Smooth muscle cell (in vitro differentiated cells): Measurements from ENCODE around the gene SYTL2. TPM values are rescaled to one million over a fixed set of nuclear protein-coding genes. Genes with fewer than 3 reads are reported as not detected.

Source experiments
- DNase-seq: peaks from one replicate; lab custom pipeline; 2025; ENCODE audit not compliant: unreplicated experiment; lab: John Stamatoyannopoulos, UW
- H2AFZ ChIP-seq: fragments of 200-600 bp; sonication (generic); 2 replicates; pipeline ENCODE4 v1.6.0; 2016; ENCODE audit warnings: antibody characterized with exemption, low read depth, mild to moderate bottlenecking
- H3F3A ChIP-seq: fragments of 200-600 bp; sonication (generic); 2 replicates; pipeline ENCODE4 v1.6.0; 2017; ENCODE audit warnings: antibody characterized with exemption, low read depth
- H3K27ac ChIP-seq: fragments of 200-600 bp; sonication (generic); 2 replicates; pipeline ENCODE4 v1.5.1; 2016; ENCODE audit warnings: low read depth, mild to moderate bottlenecking
- H3K27me3 ChIP-seq: fragments of 200-600 bp; sonication (generic); 2 replicates; pipeline ENCODE4 v1.6.1; 2016; ENCODE audit warnings: low read depth, mild to moderate bottlenecking
- H3K36me3 ChIP-seq: fragments of 200-600 bp; sonication (generic); 2 replicates; pipeline ENCODE4 v1.5.1; 2016; ENCODE audit warnings: low read depth
- H3K4me1 ChIP-seq: fragments of 200-600 bp; sonication (generic); 2 replicates; pipeline ENCODE4 v1.5.1; 2016; ENCODE audit warnings: low read depth
- H3K4me2 ChIP-seq: fragments of 200-600 bp; sonication (generic); 2 replicates; pipeline ENCODE4 v1.6.0; 2016; ENCODE audit warnings: mild to moderate bottlenecking
- H3K4me3 ChIP-seq: fragments of 200-600 bp; sonication (generic); 2 replicates; pipeline ENCODE4 v1.5.1; 2016; ENCODE audit warnings: mild to moderate bottlenecking
- H3K79me2 ChIP-seq: fragments of 200-600 bp; sonication (generic); 2 replicates; pipeline ENCODE4 v1.6.0; 2016; ENCODE audit warnings: low read depth, mild to moderate bottlenecking
- H3K9ac ChIP-seq: fragments of 200-600 bp; sonication (generic); 2 replicates; pipeline ENCODE4 v1.6.0; 2016; ENCODE audit warnings: low read depth
- H3K9me3 ChIP-seq: fragments of 200-600 bp; sonication (generic); replicated peaks from 2 replicates; pipeline ENCODE4 v1.5.1; 2016; ENCODE audit warnings: low read depth
- H4K20me1 ChIP-seq: fragments of 200-600 bp; sonication (generic); 2 replicates; pipeline ENCODE4 v1.6.0; 2016; ENCODE audit warnings: low read depth
- CTCF ChIP-seq: fragments of 200-600 bp; sonication (generic); IDR thresholded peaks from 2 replicates; pipeline ENCODE4 v1.5.1; 2017; ENCODE audit warnings: borderline replicate concordance, mild to moderate bottlenecking, antibody characterized with exemption; ENCODE audit not compliant: insufficient read depth, poor library complexity, severe bottlenecking
- WGBS: methylation state at CpG from one replicate; pipeline ENCODE4 v1.1.7; 2016; ENCODE audit warnings: low lambda C conversion rate; 5-methylcytosine and 5-hydroxymethylcytosine counted together
- polyA plus RNA-seq: library from polyadenylated mRNA; unstranded; fragments of >200 nt; fragmentation: Nextera tagmentation; extraction: Ambion mirVana; gene quantifications from 2 replicates; pipeline ENCODE4 v1.2.1, GENCODE V29; 2016
- total RNA-seq: library from RNA; depleted of rRNA; stranded (reverse); fragments of >200 nt; gene quantifications from 2 replicates; pipeline ENCODE4 v1.2.3, GENCODE V29; 2014

SYTL2 gene
- total and polyA plus RNA-seq, 2 experiments from 2014 or later, result 10.4 to 50.7 TPM

DNA sequence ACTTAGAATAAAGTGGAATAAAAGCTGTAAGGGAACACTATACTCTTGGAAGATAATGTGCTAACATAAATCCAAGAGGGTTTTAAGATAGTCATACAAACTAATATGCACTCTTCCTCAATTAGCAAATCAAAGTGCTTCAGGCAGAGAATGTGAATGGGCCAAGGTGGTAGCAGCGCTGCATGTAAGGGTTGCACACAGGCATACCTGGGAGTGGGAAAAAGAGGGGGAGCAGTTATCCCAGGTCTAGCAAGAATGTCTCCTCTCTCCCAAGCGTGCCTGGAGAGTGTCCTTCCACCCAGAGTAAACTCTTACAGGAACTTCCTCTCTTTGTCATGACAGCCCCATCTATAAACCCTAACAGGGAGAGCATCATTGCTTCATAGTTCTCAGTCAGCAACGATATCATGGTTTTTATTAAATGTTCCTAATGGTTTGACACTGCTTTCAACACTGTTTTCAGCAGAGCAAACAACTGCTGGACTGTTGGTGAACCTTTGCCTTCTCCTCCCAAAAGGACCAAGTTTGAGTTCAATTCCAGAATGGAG lies 61.6 kb downstream of the SYTL2 start:
- H3K9ac ChIP-seq, result no peak overlapping the region
- H3K4me1 ChIP-seq, result peaks cover 12% of the 10 kb centered on the region
- H3K27ac ChIP-seq, result peak overlapping the region; percentile 11
- peak overlapping the region; percentile 22 for H3K4me2 ChIP-seq
- H3K4me3 ChIP-seq, result no peak overlapping the region
- no peaks in the 10 kb centered on the region for H4K20me1 ChIP-seq
- WGBS, result 76% methylated on average over 3 of the region's 3 CpGs
- H3F3A ChIP-seq, result no peaks in the 10 kb centered on the region
- H3K9me3 ChIP-seq, result no peaks in the 10 kb centered on the region
- no peak for DNase-seq
- no peak overlapping the region for H2AFZ ChIP-seq
- TF ChIP-seq CTCF, result no peak
- no peaks in the 10 kb centered on the region for H3K27me3 ChIP-seq
- H3K36me3 ChIP-seq, result no peaks in the 10 kb centered on the region
- no peaks in the 10 kb centered on the region for H3K79me2 ChIP-seq

DNA sequence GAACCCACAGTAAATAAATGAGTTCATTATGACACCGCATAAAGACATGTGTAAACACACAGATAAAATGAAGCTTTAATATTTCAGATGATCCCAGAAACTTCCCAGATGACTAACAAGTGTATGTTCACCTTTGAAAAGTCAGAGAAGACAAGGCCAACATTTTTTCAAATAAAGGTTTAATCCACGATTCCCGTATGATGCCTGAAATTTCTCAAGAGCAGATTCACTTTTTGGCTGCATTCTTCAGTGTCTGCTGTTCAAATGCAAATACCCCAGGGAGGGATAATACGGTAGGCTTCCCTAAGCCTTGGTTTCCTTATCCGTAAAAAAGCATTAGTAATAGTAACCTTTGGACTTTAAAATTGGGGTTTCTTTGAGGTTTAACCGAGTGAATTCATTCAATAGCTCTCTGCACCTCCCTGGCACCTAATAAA lies 62.5 kb downstream of the SYTL2 start:
- no peak overlapping the region for H3K9ac ChIP-seq
- no peak for TF ChIP-seq CTCF
- H3K27me3 ChIP-seq, result no peaks in the 10 kb centered on the region
- no peaks in the 10 kb centered on the region for H4K20me1 ChIP-seq
- H3K4me1 ChIP-seq, result peaks cover 12% of the 10 kb centered on the region
- H3K27ac ChIP-seq, result peak overlapping the region; percentile 11
- no peak for DNase-seq
- no peaks in the 10 kb centered on the region for H3K9me3 ChIP-seq
- H3K4me3 ChIP-seq, result no peak overlapping the region
- no peaks in the 10 kb centered on the region for H3K79me2 ChIP-seq
- H3F3A ChIP-seq, result no peaks in the 10 kb centered on the region
- peak overlapping the region; percentile 22 for H3K4me2 ChIP-seq
- WGBS, result 22% methylated on average over 6 of the region's 6 CpGs
- H3K36me3 ChIP-seq, result no peaks in the 10 kb centered on the region
- H2AFZ ChIP-seq, result no peak overlapping the region

GRCh38 chr11:85746670-85747069 lies 64.3 kb downstream of the SYTL2 start:
- Histone ChIP-seq H3K79me2 (no peaks in the 10 kb centered on the region), H3K4me2 (no peak overlapping the region), H3K9me3 (no peaks in the 10 kb centered on the region), H3K27me3 (no peaks in the 10 kb centered on the region), H3K9ac (no peak overlapping the region), H4K20me1 (no peaks in the 10 kb centered on the region), H3F3A (no peaks in the 10 kb centered on the region), H3K4me1 (peaks cover 14% of the 10 kb centered on the region), H3K27ac (no peak overlapping the region), H3K36me3 (no peaks in the 10 kb centered on the region), H2AFZ (no peak overlapping the region), H3K4me3 (no peak overlapping the region)
- WGBS, result 91% methylated on average over 2 of the region's 2 CpGs
- TF ChIP-seq CTCF, result no peak
- no peak for DNase-seq

GRCh38 chr11:85745626-85746025 lies 65.3 kb downstream of the SYTL2 start:
- Histone ChIP-seq H2AFZ (no peak overlapping the region), H4K20me1 (no peaks in the 10 kb centered on the region), H3K4me1 (peaks cover 25% of the 10 kb centered on the region), H3K4me2 (no peak overlapping the region), H3K9me3 (no peaks in the 10 kb centered on the region), H3F3A (no peaks in the 10 kb centered on the region), H3K79me2 (no peaks in the 10 kb centered on the region), H3K9ac (no peak overlapping the region), H3K27me3 (no peaks in the 10 kb centered on the region), H3K36me3 (no peaks in the 10 kb centered on the region), H3K4me3 (no peak overlapping the region), H3K27ac (no peak overlapping the region)
- DNase-seq, result no peak
- TF ChIP-seq CTCF, result no peak
- WGBS, result 93% methylated on average over 3 of the region's 3 CpGs
